Vagina (tissue), 2 donors: ENCODE data around the gene SLC39A11.

Source experiments
- CTCF ChIP-seq, 3 experiments: fragments of 450-650 bp in 2 of 3; fragments of 200-600 bp in 1 of 3; sonication (generic) in 1 of 3; IDR thresholded peaks; one replicate each; pipeline ENCODE4 v1.5.1; 2017 to 2019; ENCODE audit warnings: antibody characterized with exemption in 3 of 3, mild to moderate bottlenecking in 2 of 3, moderate library complexity in 2 of 3
- POLR2A ChIP-seq, 2 donors: fragments of 450-650 bp; IDR thresholded peaks; one replicate each; pipeline ENCODE4 v1.6.1; 2017; ENCODE audit warnings: antibody characterized with exemption in 2 of 2, mild to moderate bottlenecking in 2 of 2, moderate library complexity in 2 of 2
- POLR2AphosphoS5 ChIP-seq, 2 donors: sonication (generic); formaldehyde crosslinking; IDR thresholded peaks; one replicate each; pipeline ENCODE4 v1.9.0; 2017; ENCODE audit warnings: antibody characterized with exemption in 2 of 2, mild to moderate bottlenecking in 2 of 2, low read depth in 1 of 2; ENCODE audit not compliant: insufficient read depth in 1 of 2

GRCh38 chr17:73111386-73111785, 18.9 kb upstream of the SLC39A11 start:
- no peak for TF ChIP-seq CTCF (IDR thresholded peaks at IDR 0.05)
- TF ChIP-seq POLR2AphosphoS5 (IDR thresholded peaks at IDR 0.05; ENCODE audit: insufficient read depth in 1 of 2, low read depth in 1 of 2): no peak
- TF ChIP-seq POLR2A (IDR thresholded peaks at IDR 0.05): no peak
